ENCODE measurements around the gene EPAS1.

The EPAS1 gene

GRCh38 chr2:46326231-46326980, 29.2 kb downstream of the EPAS1 start:
- DNase-seq = no peak

- DNase-seq = no peak
Observed at GRCh38 chr2:46327627-46328026, 30.4 kb downstream of the EPAS1 start.

- DNase-seq = no peak
Observed at GRCh38 chr2:46328291-46328690, 31.1 kb downstream of the EPAS1 start.

- no peak for DNase-seq
Observed at GRCh38 chr2:46328829-46329228, 31.6 kb downstream of the EPAS1 start.

DNA sequence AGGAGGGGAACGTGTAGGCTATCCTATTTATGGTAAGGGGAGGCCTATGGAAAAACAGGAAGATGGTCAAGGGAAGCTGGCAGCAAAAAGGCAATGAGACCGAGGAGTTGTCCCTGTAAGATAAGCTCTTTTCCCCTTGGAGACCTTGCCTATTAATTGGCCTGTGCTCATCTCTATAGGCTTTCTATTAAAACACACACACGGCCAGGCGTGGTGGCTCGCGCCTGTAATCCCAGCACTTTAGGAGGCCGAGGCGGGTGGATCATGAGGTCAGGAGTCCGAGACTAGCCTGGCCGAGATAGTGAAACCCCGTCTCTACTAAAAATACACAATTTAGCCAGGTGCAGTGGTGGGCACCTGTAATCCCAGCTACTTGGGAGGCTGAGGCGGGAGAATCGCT, 32.1 kb downstream of the EPAS1 start:
- DNase-seq = no peak

DNA sequence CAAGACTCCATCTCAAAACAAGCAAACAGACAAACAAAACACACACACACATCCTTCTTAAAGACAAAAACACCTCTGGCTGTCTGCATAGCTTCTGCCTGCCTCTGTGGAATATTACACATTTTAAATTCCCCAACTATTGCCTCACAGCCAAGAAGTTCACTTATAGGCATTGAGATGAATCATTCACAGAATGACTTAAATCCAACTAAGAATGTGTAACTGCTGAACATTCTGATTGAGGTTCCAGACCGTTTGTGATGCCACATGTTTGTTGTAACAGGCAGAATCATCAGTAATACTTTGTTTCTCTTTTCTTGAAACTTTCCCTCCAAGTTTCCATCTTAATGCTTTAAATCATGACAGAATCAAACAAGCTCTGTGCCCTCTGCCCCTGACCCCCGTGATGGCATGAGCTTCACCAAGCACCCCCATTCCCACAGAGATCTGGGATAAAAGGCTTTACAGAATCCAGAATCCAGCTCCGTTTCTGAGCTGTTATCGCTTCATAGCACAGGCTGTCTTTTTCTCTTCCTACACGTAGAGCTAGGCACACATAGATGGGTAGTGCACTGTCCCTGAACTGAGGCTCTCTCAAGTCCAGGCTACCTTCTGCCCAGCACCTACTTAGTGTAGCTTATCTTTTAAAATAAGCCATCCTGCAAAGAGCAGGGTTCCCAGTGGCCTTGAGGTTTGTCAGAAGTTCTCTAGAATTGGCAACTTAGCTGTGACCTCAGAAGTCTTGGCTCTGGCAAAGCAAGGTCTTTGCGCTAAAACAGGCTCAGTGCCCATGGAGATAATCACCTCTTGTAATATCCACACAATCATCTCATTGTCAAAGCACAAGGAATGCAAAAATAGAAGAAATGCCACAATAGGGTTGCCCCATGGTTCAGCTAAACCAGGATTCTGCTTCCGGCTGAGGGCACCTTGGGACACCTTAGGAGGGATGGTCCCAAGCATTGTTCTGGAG, 32.9 kb downstream of the EPAS1 start:
- DNase-seq = no peak

- DNase-seq = no peak
Observed at GRCh38 chr2:46331109-46331766, 34.0 kb downstream of the EPAS1 start.

GRCh38 chr2:46332686-46333281, 35.6 kb downstream of the EPAS1 start:
- no peak for DNase-seq

GRCh38 chr2:46333912-46334311, 36.7 kb downstream of the EPAS1 start:
- DNase-seq = no peak

- DNase-seq = no peak
Observed at GRCh38 chr2:46334389-46335271, 37.4 kb downstream of the EPAS1 start.

- no peak for DNase-seq
Observed at GRCh38 chr2:46335391-46336282, 38.4 kb downstream of the EPAS1 start.

DNA sequence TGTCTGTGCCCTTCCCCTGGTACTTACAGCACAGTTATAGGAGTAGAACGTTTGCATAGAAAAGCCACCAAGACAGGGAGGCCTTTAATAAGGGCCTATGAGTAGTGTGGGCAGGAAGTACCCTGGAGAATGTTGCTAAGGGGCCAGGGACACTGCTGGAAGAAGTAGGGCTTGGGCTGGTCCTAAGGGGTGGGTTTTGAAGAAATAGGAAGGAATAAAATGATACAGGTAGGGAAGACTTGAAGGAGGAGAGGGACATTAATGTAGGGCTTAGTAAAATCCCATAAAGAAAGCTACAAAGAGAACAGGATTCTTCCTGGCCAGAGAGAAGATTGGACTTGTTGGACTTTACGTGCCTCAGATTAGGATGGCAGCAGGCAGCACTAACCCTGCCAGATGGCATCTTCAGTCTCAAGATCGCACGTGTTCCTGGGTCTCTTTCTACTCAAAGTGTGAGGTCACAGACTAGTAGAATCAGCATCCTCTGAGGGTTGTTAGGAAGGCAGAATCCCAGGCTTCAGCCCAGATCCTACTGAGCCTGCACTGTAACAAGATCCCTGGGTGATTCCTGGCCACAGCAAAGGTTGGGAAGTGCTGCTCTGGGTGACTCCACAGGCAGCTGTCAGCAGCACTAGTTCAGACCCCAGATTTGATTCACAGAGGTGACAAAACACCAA, 39.2 kb downstream of the EPAS1 start:
- DNase-seq = no peak

DNA sequence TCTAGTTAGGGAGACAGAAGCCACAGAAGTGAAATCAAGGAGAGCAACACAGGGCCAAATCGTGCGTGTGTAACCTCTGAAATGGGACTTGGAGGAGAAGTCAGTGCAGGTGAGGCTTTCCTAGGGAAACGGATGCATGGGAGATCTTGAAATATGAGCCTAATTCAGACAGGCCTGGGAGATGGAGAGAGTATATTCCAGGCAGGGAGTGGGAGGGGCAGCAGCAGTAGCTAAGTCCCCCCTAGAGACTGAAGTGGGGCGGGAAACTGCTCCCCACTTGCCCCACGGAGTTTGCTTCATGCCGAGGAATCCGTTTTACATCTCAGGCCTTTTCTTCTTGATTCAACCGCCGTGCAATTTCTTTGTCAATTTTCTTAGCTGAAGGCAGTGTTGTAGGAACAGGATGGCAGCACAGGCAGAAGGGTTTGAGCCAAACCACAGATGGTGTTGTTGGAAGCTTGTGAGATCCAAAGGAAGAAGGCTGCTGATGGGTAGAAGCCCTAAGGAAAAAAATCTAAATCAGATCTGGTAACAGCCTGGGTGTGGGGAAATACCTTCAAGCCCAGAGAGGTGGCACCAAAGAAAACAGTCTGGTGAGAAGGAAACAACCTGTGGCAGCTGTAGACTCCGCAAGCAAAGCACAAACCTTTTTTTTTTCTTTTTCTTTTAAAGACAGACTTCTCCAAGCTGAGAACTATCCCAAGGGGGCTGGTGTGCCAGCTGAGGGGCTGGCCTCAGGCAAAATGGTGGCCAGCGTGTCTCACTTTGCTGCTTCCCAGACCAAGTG, 40.2 kb downstream of the EPAS1 start:
- no peak for DNase-seq

DNA sequence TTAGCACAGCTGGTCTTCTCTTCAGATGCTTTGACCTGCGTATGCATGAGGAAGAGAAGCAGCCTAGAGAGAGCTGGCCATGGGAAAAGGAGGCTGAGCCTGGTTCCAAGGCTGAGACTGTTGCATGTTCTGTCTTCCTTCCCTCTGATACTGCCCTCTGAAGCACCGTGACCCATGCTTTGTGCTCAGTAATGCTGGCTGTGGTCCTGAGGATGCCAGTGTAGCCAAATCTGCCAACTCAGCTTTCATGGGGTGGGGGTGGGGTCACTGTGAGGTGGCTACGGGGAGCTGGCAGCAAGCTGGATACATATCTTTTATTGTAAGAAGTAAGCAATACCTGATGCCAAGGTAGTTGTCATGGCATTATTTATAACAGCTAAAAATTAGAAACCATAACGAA, 41.5 kb downstream of the EPAS1 start:
- DNase-seq = no peak

DNA sequence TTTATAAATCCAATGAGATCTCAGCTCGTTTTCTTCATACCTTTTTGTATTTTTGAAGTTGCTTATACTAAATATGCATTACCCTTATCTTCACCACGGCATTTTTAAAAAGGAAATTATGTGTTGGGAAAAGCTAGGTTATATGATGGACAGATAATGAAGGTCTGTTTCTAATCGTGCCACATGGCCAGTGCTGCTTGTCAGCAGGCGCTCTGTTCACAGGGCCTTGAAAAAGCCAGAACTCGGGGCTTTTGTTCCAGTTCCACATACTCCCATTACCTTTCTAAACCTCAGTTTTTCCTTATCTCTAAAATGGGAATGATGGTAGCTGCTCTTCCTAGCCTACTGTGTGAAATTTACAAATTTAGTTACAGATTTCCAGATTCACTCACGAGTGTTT, 42.0 kb downstream of the EPAS1 start:
- DNase-seq = no peak

- no peak for DNase-seq
Observed at GRCh38 chr2:46339676-46340459, 42.7 kb downstream of the EPAS1 start.

DNA sequence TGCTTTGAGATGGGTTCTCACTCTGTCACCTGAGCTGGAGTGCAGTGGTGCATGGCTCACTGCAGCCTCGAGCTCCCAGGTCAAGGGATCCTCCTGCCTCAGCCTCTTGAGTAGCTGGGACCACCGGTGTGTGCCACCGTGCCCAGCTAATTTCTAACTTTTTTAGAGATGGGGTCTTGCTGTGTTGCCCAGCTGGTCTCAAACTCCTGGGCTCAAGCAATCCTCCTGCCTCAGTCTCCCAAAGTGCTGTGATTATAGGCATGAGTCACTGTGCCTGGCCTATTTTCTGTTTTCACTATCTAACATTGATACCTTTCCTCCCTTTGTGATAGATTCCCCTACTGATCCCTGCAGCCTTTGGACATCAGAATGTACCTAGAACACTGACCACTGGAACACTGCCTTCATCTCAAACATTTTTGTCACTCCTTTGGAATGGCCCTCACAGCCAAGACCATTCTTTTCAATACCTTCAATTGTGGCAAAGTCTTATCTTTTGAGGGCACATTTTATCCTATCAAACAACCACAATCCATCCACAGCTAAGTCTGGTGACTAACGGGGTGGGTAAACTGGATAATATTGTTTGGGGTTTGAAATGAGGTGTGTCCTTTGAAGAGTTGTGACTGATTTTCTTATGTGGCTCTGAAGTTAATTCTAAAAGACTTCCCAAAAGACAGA, 43.7 kb downstream of the EPAS1 start:
- no peak for DNase-seq

All from activated naive CD4-positive, alpha-beta T cell treated with anti-CD3 and anti-CD28 coated beads, Interleukin-2, amount 50 U/mL, for 16 hours (primary cell).